ENCODE data around the gene CMIP. TPM values are rescaled to one million over a fixed set of nuclear protein-coding genes. Genes with fewer than 3 reads are reported as not detected.

The CMIP gene
- total RNA-seq, 1 experiment from 2014 or later = 25.7 TPM

DNA sequence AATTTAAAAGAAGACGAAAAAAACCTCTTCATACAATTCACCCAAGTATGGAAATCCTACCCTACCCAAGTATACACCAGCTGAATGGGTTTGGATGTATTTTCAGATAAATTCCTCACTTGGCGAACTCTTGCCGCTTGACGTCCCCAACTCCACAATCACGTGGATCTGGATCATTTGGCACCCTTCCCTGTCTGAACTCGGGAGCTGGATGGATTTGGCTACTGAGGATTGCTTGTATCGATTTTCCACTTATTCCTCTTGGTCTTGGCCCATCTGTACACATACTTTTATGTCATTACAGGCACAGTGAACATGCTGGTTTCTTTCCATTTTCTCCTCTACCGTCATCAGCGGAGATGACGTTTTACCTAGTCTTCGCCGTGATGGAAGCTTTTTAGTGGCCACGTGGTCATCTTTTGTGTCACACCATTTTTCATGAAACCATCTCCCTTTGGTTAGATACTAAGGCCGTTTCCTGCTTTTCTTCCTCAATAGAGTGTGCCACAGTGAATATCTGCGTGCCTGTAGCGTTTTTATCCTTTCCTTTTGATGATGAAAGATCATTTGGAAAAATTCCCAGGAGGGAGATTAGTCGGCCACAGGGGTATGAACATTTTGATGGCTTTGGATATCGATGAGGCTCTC is 47.1 kb downstream of the CMIP start:
- peaks cover 6% of the 10 kb centered on the region for H3F3A ChIP-seq (ENCODE audit: low read length, unreplicated experiment)
- no peaks in the 10 kb centered on the region for H3K27me3 ChIP-seq (ENCODE audit: low read length)
- H3K27ac ChIP-seq (ENCODE audit: low read length) = peak overlapping the region; percentile 94
- H3K4me1 ChIP-seq (ENCODE audit: insufficient read depth, low read length) = peaks cover 35% of the 10 kb centered on the region
- intact Hi-C loops (cut with micrococcal nuclease) = loop anchor here (5.0 kb wide), 1 partner anchor 84 kb away; no protein-coding TSS in a partner anchor
- no peak overlapping the region for H3K4me3 ChIP-seq (ENCODE audit: low read length)
- ATAC-seq (no peak), DNase-seq (no peak)
- H3K9me3 ChIP-seq (ENCODE audit: low read length) = no peaks in the 10 kb centered on the region
- ChIA-PET POLR2A (ENCODE audit: unreplicated experiment) (no interaction called here), CTCF (no interaction called here)
- no peak overlapping the region for H3K9ac ChIP-seq (ENCODE audit: low read length)
- peaks cover 91% of the 10 kb centered on the region for H3K79me2 ChIP-seq (ENCODE audit: low read length)
- no peak overlapping the region for H2AFZ ChIP-seq (ENCODE audit: low read length)
- 0 out of 2 replicates have a peak, but pooled peaks cover 5% of the 10 kb centered on the region for H4K20me1 ChIP-seq (ENCODE audit: low read length)
- no peaks in the 10 kb centered on the region; the same call in 1 of the 2 replicates for H3K36me3 ChIP-seq (ENCODE audit: low read depth, low read length)
- TF ChIP-seq EZH2 (IDR thresholded peaks at IDR 0.05; ENCODE audit: low read length, unreplicated experiment) = no peak
- TF ChIP-seq, protein P1, sequence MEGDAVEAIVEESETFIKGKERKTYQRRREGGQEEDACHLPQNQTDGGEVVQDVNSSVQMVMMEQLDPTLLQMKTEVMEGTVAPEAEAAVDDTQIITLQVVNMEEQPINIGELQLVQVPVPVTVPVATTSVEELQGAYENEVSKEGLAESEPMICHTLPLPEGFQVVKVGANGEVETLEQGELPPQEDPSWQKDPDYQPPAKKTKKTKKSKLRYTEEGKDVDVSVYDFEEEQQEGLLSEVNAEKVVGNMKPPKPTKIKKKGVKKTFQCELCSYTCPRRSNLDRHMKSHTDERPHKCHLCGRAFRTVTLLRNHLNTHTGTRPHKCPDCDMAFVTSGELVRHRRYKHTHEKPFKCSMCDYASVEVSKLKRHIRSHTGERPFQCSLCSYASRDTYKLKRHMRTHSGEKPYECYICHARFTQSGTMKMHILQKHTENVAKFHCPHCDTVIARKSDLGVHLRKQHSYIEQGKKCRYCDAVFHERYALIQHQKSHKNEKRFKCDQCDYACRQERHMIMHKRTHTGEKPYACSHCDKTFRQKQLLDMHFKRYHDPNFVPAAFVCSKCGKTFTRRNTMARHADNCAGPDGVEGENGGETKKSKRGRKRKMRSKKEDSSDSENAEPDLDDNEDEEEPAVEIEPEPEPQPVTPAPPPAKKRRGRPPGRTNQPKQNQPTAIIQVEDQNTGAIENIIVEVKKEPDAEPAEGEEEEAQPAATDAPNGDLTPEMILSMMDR (conservative IDR thresholded peaks at IDR 0.05; ENCODE audit: low read depth, low read length) = no peak
- no peak for TF ChIP-seq EZH2phosphoT487 (IDR thresholded peaks at IDR 0.05; ENCODE audit: borderline replicate concordance, low read length)
- BruUV-seq (replicated peaks) = no TSS peak
- H3K9me2 ChIP-seq (replicated peaks; ENCODE audit: low read length) = no peaks in the 10 kb centered on the region
- no peak overlapping the region; the same call in 1 of the 2 replicates for H3K4me2 ChIP-seq (ENCODE audit: low read length)

DNA sequence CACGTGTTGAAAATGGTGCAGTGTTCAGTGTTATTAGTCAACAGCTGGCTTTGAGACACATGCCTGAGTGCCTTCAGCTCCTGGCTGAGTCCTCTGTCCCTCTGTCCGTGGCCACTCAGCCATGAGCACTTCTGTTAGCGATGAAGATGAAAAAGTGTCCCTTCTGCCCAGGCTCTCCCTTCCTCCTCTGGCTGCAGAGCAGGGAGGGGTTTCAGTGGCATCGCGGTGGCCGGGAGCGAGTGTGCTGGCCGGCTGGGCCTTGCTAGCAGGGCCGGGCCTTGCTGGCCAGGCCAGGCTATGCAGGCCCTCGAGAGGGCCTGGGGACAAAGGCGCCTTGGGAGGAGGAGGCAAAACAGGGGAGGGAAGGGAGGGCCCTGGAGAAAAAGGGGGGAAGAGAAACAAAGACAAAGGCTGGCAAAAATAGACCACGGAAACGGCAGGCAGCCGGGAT is 47.7 kb downstream of the CMIP start:
- Histone ChIP-seq H2AFZ (ENCODE audit: low read length) (no peak overlapping the region), H4K20me1 (ENCODE audit: low read length) (0 out of 2 replicates have a peak, but pooled peaks cover 5% of the 10 kb centered on the region), H3K36me3 (ENCODE audit: low read depth, low read length) (no peaks in the 10 kb centered on the region; the same call in 1 of the 2 replicates), H3F3A (ENCODE audit: low read length, unreplicated experiment) (peaks cover 6% of the 10 kb centered on the region), H3K9me3 (ENCODE audit: low read length) (no peaks in the 10 kb centered on the region), H3K9ac (ENCODE audit: low read length) (peak overlapping the region; percentile 78; the same call in 1 of the 2 replicates), H3K79me2 (ENCODE audit: low read length) (peaks cover 91% of the 10 kb centered on the region), H3K27me3 (ENCODE audit: low read length) (no peaks in the 10 kb centered on the region), H3K4me1 (ENCODE audit: insufficient read depth, low read length) (peaks cover 35% of the 10 kb centered on the region), H3K4me3 (ENCODE audit: low read length) (no peak overlapping the region), H3K9me2 (replicated peaks; ENCODE audit: low read length) (no peaks in the 10 kb centered on the region), H3K4me2 (ENCODE audit: low read length) (peak overlapping the region; percentile 64), H3K27ac (ENCODE audit: low read length) (peak overlapping the region; percentile 94)
- ChIA-PET CTCF (no interaction called here), POLR2A (ENCODE audit: unreplicated experiment) (no interaction called here)
- ATAC-seq (no peak), DNase-seq (no peak)
- intact Hi-C loops (cut with micrococcal nuclease) = loop anchor here (5.0 kb wide), 1 partner anchor 85 kb away; no protein-coding TSS in a partner anchor
- no TSS peak for BruUV-seq (replicated peaks)
- no peak for TF ChIP-seq EZH2phosphoT487 (IDR thresholded peaks at IDR 0.05; ENCODE audit: borderline replicate concordance, low read length)
- no peak for TF ChIP-seq EZH2 (IDR thresholded peaks at IDR 0.05; ENCODE audit: low read length, unreplicated experiment)
- TF ChIP-seq, protein P1 (conservative IDR thresholded peaks at IDR 0.05; ENCODE audit: low read depth, low read length) = no peak
